PC-3 (cell line): ENCODE results near the gene YY1. TPM values are rescaled to one million over a fixed set of nuclear protein-coding genes. Genes with fewer than 3 reads are reported as not detected.

Experiments
- ATAC-seq: fragments of 200-7000 bp; cut with Tn5 transposase; 2 replicates; pipeline ENCODE4 v1.9.1; 2020; ENCODE audit warnings: mild to moderate bottlenecking, moderate library complexity
- BruUV-seq: library from RNA; stranded (reverse); fragments of 400-500 nt; replicated peaks from 2 replicates; lab custom pipeline; 2021; lab: Mats Ljungman, UMichigan
- CTCF ChIA-PET: fragments of 300-600 bp; sonication (Branson Sonifier 250); formaldehyde crosslinking; loops from one replicate; lab custom pipeline; 2022; ENCODE audit warnings: antibody characterized with exemption; lab: Charles Lee
- POLR2A ChIA-PET: fragments of 300-600 bp; sonication (Branson Sonifier 250); formaldehyde crosslinking; loops from one replicate; lab custom pipeline; 2022; ENCODE audit warnings: antibody characterized with exemption; ENCODE audit not compliant: unreplicated experiment; lab: Charles Lee
- DNase-seq: peaks from one replicate; pipeline ENCODE4 v3.0.0-alpha.2; 2015
- H2AFZ ChIP-seq: fragments of 300-600 bp; sonication (generic); 2 replicates; pipeline ENCODE4 v1.6.0; 2016; ENCODE audit warnings: antibody characterized with exemption, low read length
- H3F3A ChIP-seq: fragments of 300-600 bp; sonication (generic); one replicate; pipeline ENCODE4 v1.6.0; 2017; ENCODE audit warnings: antibody characterized with exemption, low read length, control low read depth, mild to moderate bottlenecking; ENCODE audit not compliant: unreplicated experiment
- H3K27ac ChIP-seq: fragments of 300-600 bp; sonication (generic); 2 replicates; pipeline ENCODE4 v1.5.1; 2016; ENCODE audit warnings: mild to moderate bottlenecking, low read length
- H3K27me3 ChIP-seq: fragments of 300-600 bp; sonication (generic); 2 replicates; pipeline ENCODE4 v1.6.1; 2016; ENCODE audit warnings: low read length, mixed read lengths
- H3K36me3 ChIP-seq: fragments of 300-600 bp; sonication (generic); 2 replicates; pipeline ENCODE4 v1.6.1; 2016; ENCODE audit warnings: low read depth, mixed run types, low read length, mixed read lengths
- H3K4me1 ChIP-seq: fragments of 300-600 bp; sonication (generic); 2 replicates; pipeline ENCODE4 v1.5.1; 2016; ENCODE audit warnings: low read length; ENCODE audit not compliant: insufficient read depth
- H3K4me2 ChIP-seq: fragments of 300-600 bp; sonication (generic); 2 replicates; pipeline ENCODE4 v1.6.0; 2016; ENCODE audit warnings: low read length
- H3K4me3 ChIP-seq: fragments of 300-600 bp; sonication (generic); 2 replicates; pipeline ENCODE4 v1.5.1; 2016; ENCODE audit warnings: mild to moderate bottlenecking, low read length, mixed read lengths
- H3K79me2 ChIP-seq: fragments of 300-600 bp; sonication (generic); 2 replicates; pipeline ENCODE4 v1.6.1; 2017; ENCODE audit warnings: low read length, mixed read lengths
- H3K9ac ChIP-seq: fragments of 300-600 bp; sonication (generic); 2 replicates; pipeline ENCODE4 v1.6.0; 2016; ENCODE audit warnings: mild to moderate bottlenecking, low read length
- H3K9me2 ChIP-seq: fragments of 300-600 bp; sonication (generic); replicated peaks from 2 replicates; pipeline ENCODE4 v1.6.1; 2016; ENCODE audit warnings: mixed run types, low read length, mixed read lengths
- H3K9me3 ChIP-seq: fragments of 300-600 bp; sonication (generic); 2 replicates; pipeline ENCODE4 v1.6.1; 2016; ENCODE audit warnings: low read length, mixed read lengths
- H4K20me1 ChIP-seq: fragments of 300-600 bp; sonication (generic); 2 replicates; pipeline ENCODE4 v1.6.1; 2016; ENCODE audit warnings: low read length, mixed read lengths
- EZH2 ChIP-seq: fragments of 300-600 bp; sonication (generic); IDR thresholded peaks from one replicate; pipeline ENCODE4 v1.6.1; 2017; ENCODE audit warnings: antibody characterized with exemption, mild to moderate bottlenecking, low read length; ENCODE audit not compliant: unreplicated experiment
- EZH2phosphoT487 ChIP-seq: fragments of 300-600 bp; sonication (generic); IDR thresholded peaks from 2 replicates; pipeline ENCODE4 v1.6.1; 2018; ENCODE audit warnings: mild to moderate bottlenecking, antibody characterized with exemption, low read length, borderline replicate concordance
- intact Hi-C: fragments of 100-400 bp; cut with micrococcal nuclease; formaldehyde crosslinking; loops from 2 replicates; pipeline ENCODE4 v1.9.0; 2023
- total RNA-seq: library from RNA; depleted of rRNA; stranded (reverse); fragments of >200 nt; gene quantifications from 2 replicates; pipeline ENCODE4 v1.2.3, GENCODE V29; 2014
- TF ChIP-seq, protein P1 (sequence below): fragments of 300-600 bp; sonication (generic); conservative IDR thresholded peaks from 2 replicates; pipeline ENCODE4 v1.5.1; 2017; ENCODE audit warnings: antibody characterized with exemption, low read depth, mild to moderate bottlenecking, low read length

The YY1 gene
- total RNA-seq, 1 experiment from 2014 or later: 64.1 TPM

- Histone ChIP-seq H3K9me3 (no peaks in the 10 kb centered on the region), H3K27ac (no peak overlapping the region), H3K36me3 (no peaks in the 10 kb centered on the region), H3K9ac (no peak overlapping the region), H3K4me2 (no peak overlapping the region), H3K4me1 (no peaks in the 10 kb centered on the region), H4K20me1 (no peaks in the 10 kb centered on the region), H3K27me3 (no peaks in the 10 kb centered on the region), H2AFZ (no peak overlapping the region), H3K79me2 (no peaks in the 10 kb centered on the region), H3K9me2 (no peaks in the 10 kb centered on the region), H3K4me3 (no peak overlapping the region), H3F3A (no peaks in the 10 kb centered on the region)
- TF ChIP-seq, protein P1, sequence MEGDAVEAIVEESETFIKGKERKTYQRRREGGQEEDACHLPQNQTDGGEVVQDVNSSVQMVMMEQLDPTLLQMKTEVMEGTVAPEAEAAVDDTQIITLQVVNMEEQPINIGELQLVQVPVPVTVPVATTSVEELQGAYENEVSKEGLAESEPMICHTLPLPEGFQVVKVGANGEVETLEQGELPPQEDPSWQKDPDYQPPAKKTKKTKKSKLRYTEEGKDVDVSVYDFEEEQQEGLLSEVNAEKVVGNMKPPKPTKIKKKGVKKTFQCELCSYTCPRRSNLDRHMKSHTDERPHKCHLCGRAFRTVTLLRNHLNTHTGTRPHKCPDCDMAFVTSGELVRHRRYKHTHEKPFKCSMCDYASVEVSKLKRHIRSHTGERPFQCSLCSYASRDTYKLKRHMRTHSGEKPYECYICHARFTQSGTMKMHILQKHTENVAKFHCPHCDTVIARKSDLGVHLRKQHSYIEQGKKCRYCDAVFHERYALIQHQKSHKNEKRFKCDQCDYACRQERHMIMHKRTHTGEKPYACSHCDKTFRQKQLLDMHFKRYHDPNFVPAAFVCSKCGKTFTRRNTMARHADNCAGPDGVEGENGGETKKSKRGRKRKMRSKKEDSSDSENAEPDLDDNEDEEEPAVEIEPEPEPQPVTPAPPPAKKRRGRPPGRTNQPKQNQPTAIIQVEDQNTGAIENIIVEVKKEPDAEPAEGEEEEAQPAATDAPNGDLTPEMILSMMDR: no peak
- TF ChIP-seq EZH2phosphoT487 (no peak), EZH2 (no peak)
- POLR2A ChIA-PET: no interaction called here
- DNase-seq (no peak), ATAC-seq (no peak)
- CTCF ChIA-PET: no interaction called here
- no TSS peak for BruUV-seq
- intact Hi-C loops: no loop called here
Observed at GRCh38 chr14:100313464-100314230, 74.7 kb downstream of the YY1 start.

DNA sequence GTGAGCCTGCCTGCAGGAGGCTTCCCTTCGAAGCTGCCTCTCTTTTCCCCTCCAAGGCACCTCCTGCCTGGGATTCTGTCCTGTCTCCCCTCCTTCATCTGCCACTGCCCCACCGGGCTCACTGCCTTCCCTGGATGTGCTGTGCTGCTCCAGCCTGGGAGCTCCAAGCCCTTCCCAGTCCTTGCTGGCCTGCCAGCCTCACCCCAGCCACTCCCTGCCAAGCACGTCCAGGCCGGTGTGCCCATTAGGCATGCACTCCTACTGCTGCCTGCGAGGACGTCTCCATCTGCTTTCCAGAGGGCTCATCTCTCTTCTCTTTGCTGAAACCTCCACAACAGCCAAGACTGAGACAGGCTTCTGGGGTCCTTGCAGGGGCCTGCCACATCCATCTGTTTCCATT, 75.8 kb downstream of the YY1 start:
- no peak for DNase-seq

More for the DNA sequence above, 75.8 kb downstream of the YY1 start:
- H3K4me1 ChIP-seq: no peaks in the 10 kb centered on the region
- H3K27me3 ChIP-seq: no peaks in the 10 kb centered on the region
- H3K4me2 ChIP-seq: no peak overlapping the region
- ChIA-PET CTCF (no interaction called here), POLR2A (no interaction called here)
- no peak for ATAC-seq
- no peaks in the 10 kb centered on the region for H3K9me3 ChIP-seq
- H3K36me3 ChIP-seq: no peaks in the 10 kb centered on the region
- H3K79me2 ChIP-seq: no peaks in the 10 kb centered on the region
- no peaks in the 10 kb centered on the region for H3F3A ChIP-seq
- H3K27ac ChIP-seq: no peak overlapping the region
- no peak overlapping the region for H3K4me3 ChIP-seq
- no peaks in the 10 kb centered on the region for H3K9me2 ChIP-seq
- intact Hi-C loops: no loop called here
- no TSS peak for BruUV-seq
- no peaks in the 10 kb centered on the region for H4K20me1 ChIP-seq
- TF ChIP-seq EZH2 (no peak), EZH2phosphoT487 (no peak)
- TF ChIP-seq, protein P1: no peak
- no peak overlapping the region for H2AFZ ChIP-seq
- H3K9ac ChIP-seq: no peak overlapping the region
